Fibroblast of peridontal ligament (primary cell): ENCODE data around the gene AKAP8L.
A peak's percentile ranks its signal among the peaks of the same experiment; 100 is the strongest.

Experiments used
- DNase-seq: peaks from one replicate; pipeline ENCODE4 v3.0.0-alpha.2; 2010; ENCODE audit errors: extremely low read depth

AKAP8L gene

GRCh38 chr19:15436012-15436825 is 17.4 kb upstream of the AKAP8L start:
- DNase-seq = no peak

GRCh38 chr19:15433519-15434069 is 14.8 kb upstream of the AKAP8L start:
- no peak for DNase-seq

GRCh38 chr19:15432629-15433518 is 14.1 kb upstream of the AKAP8L start:
- peak; percentile 78 for DNase-seq

GRCh38 chr19:15432018-15432494 is 13.3 kb upstream of the AKAP8L start:
- DNase-seq = no peak

GRCh38 chr19:15431396-15432017 is 12.7 kb upstream of the AKAP8L start:
- DNase-seq = no peak

- DNase-seq = no peak
These were observed 11.8 kb upstream of the AKAP8L start for GRCh38 chr19:15430526-15431120.

GRCh38 chr19:15429825-15430467 is 11.2 kb upstream of the AKAP8L start:
- no peak for DNase-seq

- DNase-seq = no peak
These were observed 10.4 kb upstream of the AKAP8L start for GRCh38 chr19:15428956-15429824.

- no peak for DNase-seq
These were observed 9.2 kb upstream of the AKAP8L start for GRCh38 chr19:15427991-15428471.

GRCh38 chr19:15427350-15427700 is 8.5 kb upstream of the AKAP8L start:
- DNase-seq = no peak

GRCh38 chr19:15426485-15427349 is 7.9 kb upstream of the AKAP8L start:
- no peak for DNase-seq

- no peak for DNase-seq
These were observed 6.6 kb upstream of the AKAP8L start for GRCh38 chr19:15425321-15425950.

GRCh38 chr19:15424692-15425272 is 6.0 kb upstream of the AKAP8L start:
- DNase-seq = no peak

GRCh38 chr19:15424121-15424520 is 5.3 kb upstream of the AKAP8L start:
- no peak for DNase-seq

- no peak for DNase-seq
These were observed 4.3 kb upstream of the AKAP8L start for GRCh38 chr19:15423130-15423529.

GRCh38 chr19:15422296-15423075 is 3.7 kb upstream of the AKAP8L start:
- DNase-seq = no peak

GRCh38 chr19:15421721-15422260 is 3.0 kb upstream of the AKAP8L start:
- DNase-seq = peak; percentile 21
